ENCODE measurements around the gene RPL35A. TPM values are rescaled to one million over a fixed set of nuclear protein-coding genes. Genes with fewer than 3 reads are reported as not detected.
A peak's percentile ranks its signal among the peaks of the same experiment; 100 is the strongest.
"Not testable (repeated sequence)": the region's sequence is repeated elsewhere in the genome, so short reads cannot be mapped to it uniquely, and the experiment has no call there.

RPL35A gene
- total RNA-seq, result 824 TPM

- peak; percentile 99 for DNase-seq
Observed at GRCh38 chr3:197949778-197950676, at the start of gene RPL35A. Gene RPL35A, plus strand, starts transcription at chr3:197950190. Its CDS starts 778 bp downstream, at chr3:197950968.

GRCh38 chr3:197901626-197902025 lies 48.4 kb upstream of the RPL35A start:
- DNase-seq, result no peak

GRCh38 chr3:197906023-197906849 lies 43.8 kb upstream of the RPL35A start:
- DNase-seq, result peak; percentile 56

GRCh38 chr3:197906850-197907187 lies 43.2 kb upstream of the RPL35A start:
- no peak for DNase-seq

GRCh38 chr3:197907196-197907595 lies 42.8 kb upstream of the RPL35A start:
- DNase-seq, result no peak

GRCh38 chr3:197908550-197908949 lies 41.4 kb upstream of the RPL35A start:
- not testable (repeated sequence) for DNase-seq

GRCh38 chr3:197908957-197909701 lies 40.9 kb upstream of the RPL35A start:
- no peak for DNase-seq

GRCh38 chr3:197912741-197913476 lies 37.1 kb upstream of the RPL35A start:
- no peak for DNase-seq

- DNase-seq, result no peak
Observed at GRCh38 chr3:197913641-197914380, 36.2 kb upstream of the RPL35A start.

- not testable (repeated sequence) for DNase-seq
Observed at GRCh38 chr3:197921429-197922275, 28.3 kb upstream of the RPL35A start.

- no peak for DNase-seq
Observed at GRCh38 chr3:197926418-197926817, 23.6 kb upstream of the RPL35A start.

GRCh38 chr3:197927578-197927977 lies 22.4 kb upstream of the RPL35A start:
- DNase-seq, result not testable (repeated sequence)

- no peak for DNase-seq
Observed at GRCh38 chr3:197936819-197937384, 13.1 kb upstream of the RPL35A start.

GRCh38 chr3:197940745-197941384 lies 9.1 kb upstream of the RPL35A start:
- DNase-seq, result no peak

GRCh38 chr3:197942956-197943556 lies 6.9 kb upstream of the RPL35A start:
- peak; percentile 34 for DNase-seq

GRCh38 chr3:197949191-197949777 lies 706 bp upstream of the RPL35A start:
- no peak for DNase-seq

- DNase-seq, result no peak
Observed at GRCh38 chr3:197950677-197951061, 679 bp downstream of the RPL35A start.

GRCh38 chr3:197951392-197951990 lies 1.5 kb downstream of the RPL35A start:
- no peak for DNase-seq
